AG10803 (cell line): Measurements from ENCODE around the gene PCDHA4.
"Not testable (repeated sequence)": the region's sequence is repeated elsewhere in the genome, so short reads cannot be mapped to it uniquely, and the experiment has no call there.

ENCODE experiments used
- DNase-seq: peaks from one replicate; pipeline ENCODE4 v3.0.0; 2010; ENCODE audit warnings: low read depth
- H3K4me3 ChIP-seq: 2 replicates; pipeline ENCODE4 v1.5.1; 2011; ENCODE audit warnings: mild to moderate bottlenecking, low read length, control low read depth
- TF ChIP-seq, protein P1 (sequence below): conservative IDR thresholded peaks from 2 replicates; pipeline ENCODE4 v1.5.1; 2011; ENCODE audit warnings: mild to moderate bottlenecking, low read length, control low read depth, inconsistent platforms

Gene PCDHA4

DNA sequence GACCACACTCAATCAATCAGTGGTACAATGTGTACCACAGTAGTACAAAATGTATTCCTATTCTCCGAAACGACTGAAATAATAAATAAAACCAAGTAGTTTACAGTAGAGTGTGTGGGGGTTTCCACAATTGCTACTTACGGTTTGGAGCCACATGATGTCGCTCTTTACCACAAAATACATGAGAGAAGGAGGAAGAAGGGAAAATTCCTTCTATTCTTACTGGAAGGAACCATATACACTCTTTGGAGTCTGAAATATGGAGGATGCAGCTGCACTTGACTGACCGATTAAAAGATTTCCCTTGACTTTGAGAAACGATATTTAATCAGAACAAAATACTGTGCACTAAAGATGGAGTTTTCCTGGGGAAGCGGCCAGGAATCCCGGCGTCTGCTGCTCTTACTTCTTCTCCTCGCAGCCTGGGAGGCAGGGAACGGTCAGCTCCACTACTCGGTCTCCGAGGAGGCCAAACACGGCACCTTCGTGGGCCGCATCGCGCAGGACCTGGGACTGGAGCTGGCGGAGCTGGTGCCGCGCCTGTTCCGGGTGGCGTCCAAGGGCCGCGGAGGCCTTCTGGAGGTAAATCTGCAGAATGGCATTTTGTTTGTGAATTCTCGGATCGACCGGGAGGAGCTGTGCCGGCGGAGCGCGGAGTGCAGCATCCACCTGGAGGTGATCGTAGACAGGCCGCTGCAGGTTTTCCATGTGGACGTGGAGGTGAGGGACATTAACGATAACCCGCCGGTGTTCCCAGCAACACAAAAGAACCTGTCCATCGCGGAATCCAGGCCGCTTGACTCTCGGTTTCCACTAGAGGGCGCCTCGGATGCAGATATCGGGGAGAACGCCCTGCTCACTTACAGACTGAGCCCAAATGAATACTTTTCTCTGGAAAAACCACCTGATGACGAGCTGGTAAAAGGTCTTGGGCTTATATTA lies at the start of gene PCDHA4:
PCDHA4 (plus strand) TSS at position 235 of the 942 bp plus-strand sequence.
- TF ChIP-seq, protein P1, sequence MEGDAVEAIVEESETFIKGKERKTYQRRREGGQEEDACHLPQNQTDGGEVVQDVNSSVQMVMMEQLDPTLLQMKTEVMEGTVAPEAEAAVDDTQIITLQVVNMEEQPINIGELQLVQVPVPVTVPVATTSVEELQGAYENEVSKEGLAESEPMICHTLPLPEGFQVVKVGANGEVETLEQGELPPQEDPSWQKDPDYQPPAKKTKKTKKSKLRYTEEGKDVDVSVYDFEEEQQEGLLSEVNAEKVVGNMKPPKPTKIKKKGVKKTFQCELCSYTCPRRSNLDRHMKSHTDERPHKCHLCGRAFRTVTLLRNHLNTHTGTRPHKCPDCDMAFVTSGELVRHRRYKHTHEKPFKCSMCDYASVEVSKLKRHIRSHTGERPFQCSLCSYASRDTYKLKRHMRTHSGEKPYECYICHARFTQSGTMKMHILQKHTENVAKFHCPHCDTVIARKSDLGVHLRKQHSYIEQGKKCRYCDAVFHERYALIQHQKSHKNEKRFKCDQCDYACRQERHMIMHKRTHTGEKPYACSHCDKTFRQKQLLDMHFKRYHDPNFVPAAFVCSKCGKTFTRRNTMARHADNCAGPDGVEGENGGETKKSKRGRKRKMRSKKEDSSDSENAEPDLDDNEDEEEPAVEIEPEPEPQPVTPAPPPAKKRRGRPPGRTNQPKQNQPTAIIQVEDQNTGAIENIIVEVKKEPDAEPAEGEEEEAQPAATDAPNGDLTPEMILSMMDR: peak; percentile 51
- peak; percentile 9 for DNase-seq
- H3K4me3 ChIP-seq: peak within 1 kb of the TSS; percentile 44

DNA sequence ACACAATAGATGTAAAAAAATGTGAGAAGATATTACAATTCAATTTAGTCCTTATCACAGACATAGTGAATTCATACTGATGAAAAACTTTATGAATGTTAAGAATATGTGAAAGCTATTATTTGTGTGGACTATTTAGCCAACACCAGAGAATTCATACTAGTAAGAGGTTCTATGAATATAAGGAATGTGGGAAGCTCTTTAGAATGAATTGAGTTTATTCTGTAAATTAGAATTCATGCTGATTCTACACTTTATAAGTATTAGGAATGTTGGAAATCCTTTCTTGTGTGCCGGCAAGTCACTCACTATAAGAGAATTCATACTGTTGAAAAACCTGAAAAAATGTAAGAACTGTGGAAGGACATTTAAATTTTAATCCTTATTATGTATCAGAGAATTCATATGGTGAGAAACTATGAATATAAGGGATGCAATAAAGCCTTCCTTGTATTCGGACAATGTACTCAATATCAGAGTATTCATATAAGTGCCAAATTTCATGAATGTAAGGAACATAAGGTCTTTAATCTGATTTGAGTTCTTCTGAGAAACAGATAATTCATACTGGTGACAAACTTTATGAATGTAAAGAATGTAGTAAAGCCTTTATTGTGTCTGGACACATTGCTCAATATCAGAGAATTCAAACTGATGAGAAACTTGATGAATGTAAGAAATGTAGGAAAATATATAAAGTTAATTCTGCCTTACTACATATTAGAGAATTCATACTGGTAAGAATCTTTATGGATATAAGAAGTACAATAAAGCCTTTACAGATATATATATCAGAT lies 42.5 kb upstream of the PCDHA4 start:
- no peak for DNase-seq
- TF ChIP-seq, protein P1: no peak

GRCh38 chr5:140767444-140767843 lies 39.4 kb upstream of the PCDHA4 start:
- H3K4me3 ChIP-seq: no peak overlapping the region
- TF ChIP-seq, protein P1: no peak
- no peak for DNase-seq

More for the DNA sequence above, 42.5 kb upstream of the PCDHA4 start:
- H3K4me3 ChIP-seq: no peak overlapping the region

- TF ChIP-seq, protein P1: no peak
Observed at GRCh38 chr5:140780512-140780911, 26.4 kb upstream of the PCDHA4 start.

DNA sequence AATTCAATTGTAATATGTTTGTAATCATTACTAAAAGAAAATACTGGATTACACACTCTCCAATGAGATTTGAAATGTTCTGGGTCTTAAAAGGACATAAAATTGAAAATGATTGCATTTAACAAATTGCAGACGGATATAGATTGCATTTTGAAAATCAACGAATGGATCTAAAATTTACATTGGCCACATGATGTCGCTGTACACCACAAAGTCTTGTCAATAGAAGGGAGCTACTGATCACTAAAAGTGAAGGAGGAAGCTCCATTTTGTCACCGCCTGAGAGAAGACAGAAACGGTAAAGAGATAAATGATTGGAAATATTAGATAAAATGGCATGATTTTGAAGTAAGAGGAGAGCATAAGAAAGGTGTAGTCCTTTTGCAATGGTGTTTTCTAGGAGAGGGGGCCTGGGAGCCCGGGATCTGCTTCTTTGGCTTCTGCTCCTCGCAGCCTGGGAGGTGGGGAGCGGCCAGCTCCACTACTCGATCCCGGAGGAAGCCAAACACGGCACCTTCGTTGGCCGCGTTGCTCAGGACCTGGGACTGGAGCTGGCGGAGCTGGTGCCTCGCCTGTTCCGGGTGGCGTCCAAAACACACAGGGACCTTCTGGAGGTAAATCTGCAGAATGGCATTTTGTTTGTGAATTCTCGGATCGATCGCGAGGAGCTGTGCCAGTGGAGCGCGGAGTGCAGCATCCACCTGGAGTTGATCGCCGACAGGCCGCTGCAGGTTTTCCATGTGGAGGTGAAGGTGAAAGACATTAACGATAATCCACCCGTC lies 20.8 kb upstream of the PCDHA4 start, which contains the start of gene PCDHA1:
PCDHA1 (plus strand) TSS at position 236 of the 782 bp plus-strand sequence.
- no peak for DNase-seq
- TF ChIP-seq, protein P1: no peak
- no peak within 1 kb of the TSS for H3K4me3 ChIP-seq

More at GRCh38 chr5:140780512-140780911, 26.4 kb upstream of the PCDHA4 start:
- no peak for DNase-seq
- no peak overlapping the region for H3K4me3 ChIP-seq

DNA sequence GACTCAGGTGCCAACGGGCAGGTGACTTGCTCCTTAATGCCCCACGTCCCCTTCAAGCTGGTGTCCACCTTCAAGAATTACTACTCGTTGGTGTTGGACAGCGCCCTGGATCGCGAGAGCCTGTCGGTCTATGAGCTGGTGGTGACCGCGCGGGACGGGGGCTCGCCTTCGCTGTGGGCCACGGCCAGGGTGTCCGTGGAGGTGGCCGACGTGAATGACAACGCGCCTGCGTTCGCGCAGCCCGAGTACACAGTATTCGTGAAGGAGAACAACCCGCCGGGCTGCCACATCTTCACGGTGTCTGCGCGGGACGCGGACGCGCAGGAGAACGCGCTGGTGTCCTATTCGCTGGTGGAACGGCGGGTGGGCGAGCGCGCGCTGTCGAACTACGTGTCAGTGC lies 19.4 kb upstream of the PCDHA4 start:
- H3K4me3 ChIP-seq, DNase-seq: not testable (repeated sequence)

DNA sequence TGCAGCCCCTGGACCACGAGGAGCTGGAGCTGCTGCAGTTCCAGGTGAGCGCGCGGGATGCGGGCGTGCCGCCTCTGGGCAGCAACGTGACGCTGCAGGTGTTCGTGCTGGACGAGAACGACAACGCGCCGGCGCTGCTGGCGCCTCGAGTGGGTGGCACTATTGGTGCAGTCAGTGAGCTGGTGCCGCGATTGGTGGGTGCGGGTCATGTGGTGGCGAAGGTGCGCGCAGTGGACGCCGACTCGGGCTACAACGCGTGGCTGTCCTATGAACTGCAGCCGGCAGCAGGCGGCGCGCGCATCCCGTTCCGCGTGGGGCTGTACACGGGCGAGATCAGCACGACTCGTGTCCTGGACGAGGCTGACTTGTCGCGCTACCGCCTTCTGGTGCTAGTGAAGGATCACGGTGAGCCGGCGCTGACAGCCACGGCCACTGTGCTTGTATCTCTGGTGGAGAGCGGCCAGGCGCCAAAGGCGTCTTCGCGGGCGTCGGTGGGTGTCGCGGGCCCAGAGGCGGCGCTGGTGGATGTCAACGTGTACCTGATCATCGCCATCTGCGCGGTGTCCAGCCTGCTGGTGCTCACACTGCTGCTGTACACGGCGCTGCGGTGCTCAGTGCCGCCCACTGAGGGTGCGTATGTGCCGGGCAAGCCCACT lies 18.9 kb upstream of the PCDHA4 start:
- DNase-seq, H3K4me3 ChIP-seq: not testable (repeated sequence)
